ENCODE measurements around the gene TACC2. TPM values are rescaled to one million over a fixed set of nuclear protein-coding genes. Genes with fewer than 3 reads are reported as not detected.

The TACC2 gene
- total and polyA plus RNA-seq, 2 donors (not counting 3 experiments of a cell fraction or from before 2014, with no cell fraction given), result 14.4 to 46.2 TPM

- H3K9ac ChIP-seq (replicated peaks; ENCODE audit: extremely low read depth, insufficient read depth, low read length), result no peak overlapping the region
- TF ChIP-seq EZH2 (IDR thresholded peaks at IDR 0.05; ENCODE audit: borderline replicate concordance, low read depth, low read length, severe bottlenecking), result no peak
- TF ChIP-seq CTCF (IDR thresholded peaks at IDR 0.05; ENCODE audit: extremely low read depth in 1 of 2, insufficient read depth in 1 of 2, low read depth in 1 of 2, low read length in 2 of 2), result no peak
- no peak for TF ChIP-seq POLR2A (IDR thresholded peaks at IDR 0.05; ENCODE audit: low read depth, low read length)
- TF ChIP-seq JUN (IDR thresholded peaks at IDR 0.05; ENCODE audit: borderline replicate concordance, insufficient read depth, insufficient read length, low read depth), result no peak
- no peak for TF ChIP-seq FOS (IDR thresholded peaks at IDR 0.05; ENCODE audit: borderline replicate concordance, insufficient read depth, low read length)
- no peak for TF ChIP-seq POLR2AphosphoS5 (IDR thresholded peaks at IDR 0.05; ENCODE audit: insufficient read depth, low read depth, low read length)
- TF ChIP-seq GATA2 (IDR thresholded peaks at IDR 0.05; ENCODE audit: insufficient read depth, insufficient read length, low read depth, low read length), result no peak
- TF ChIP-seq MYC (IDR thresholded peaks at IDR 0.05; ENCODE audit: low read depth, low read length), result no peak
- TF ChIP-seq MAX (IDR thresholded peaks at IDR 0.05; ENCODE audit: insufficient read depth, insufficient read length), result no peak
- no peak overlapping the region for H3K4me2 ChIP-seq (ENCODE audit: insufficient read depth, low read length)
- DNase-seq (ENCODE audit: low read depth, low spot score) (no peak), FAIRE-seq (no peak)
- dilution Hi-C loops (cut with MboI; ENCODE audit: extremely low pct_ligation_motif_present, low sequenced_read_pairs), result no loop called here
- no peak overlapping the region for H3K27ac ChIP-seq (ENCODE audit: insufficient read depth, low read depth, low read length)
- no peak overlapping the region for H3K4me3 ChIP-seq (replicated peaks in 1 of 3; ENCODE audit: insufficient read depth in 1 of 3, low read depth in 1 of 3, low read length in 3 of 3)
- POLR2A ChIA-PET, result no interaction called here
- no peaks in the 10 kb centered on the region for H3K36me3 ChIP-seq (ENCODE audit: control insufficient read depth in 2 of 2, extremely low read depth in 1 of 2, insufficient read depth in 2 of 2, low read length in 2 of 2)
- H3K9me1 ChIP-seq (replicated peaks; ENCODE audit: control insufficient read depth, extremely low read depth, insufficient read depth, low read length), result no peaks in the 10 kb centered on the region
- intact Hi-C loops (cut with micrococcal nuclease), result no loop called here
- H3K27me3 ChIP-seq (ENCODE audit: control insufficient read depth in 2 of 2, insufficient read depth in 2 of 2, low read length in 2 of 2), result no peaks in the 10 kb centered on the region
- H3K4me1 ChIP-seq (ENCODE audit: control insufficient read depth, extremely low read depth, insufficient read depth, low read length), result peaks cover 7% of the 10 kb centered on the region
- no peaks in the 10 kb centered on the region for H3K9me3 ChIP-seq (replicated peaks; ENCODE audit: control insufficient read depth, insufficient read depth, low read length)
- peaks cover 8% of the 10 kb centered on the region for H3K79me2 ChIP-seq (ENCODE audit: control insufficient read depth, insufficient read depth, low read length)
- CTCF ChIA-PET, result no interaction called here
- H2AFZ ChIP-seq (ENCODE audit: low read depth, low read length), result no peak overlapping the region
- no peaks in the 10 kb centered on the region for H4K20me1 ChIP-seq (replicated peaks; ENCODE audit: control insufficient read depth, extremely low read depth, insufficient read depth, low read length)
- no TSS peak for BruUV-seq (replicated peaks)
Measured at GRCh38 chr10:122191936-122192541, 203.1 kb downstream of the TACC2 start.
